ENCODE data around the gene ZBTB21. TPM values are rescaled to one million over a fixed set of nuclear protein-coding genes. Genes with fewer than 3 reads are reported as not detected.
A peak's percentile ranks its signal among the peaks of the same experiment; 100 is the strongest.

Gene ZBTB21
- polyA plus RNA-seq, 3 donors: 4.7 to 7.2 (median 6.3) TPM

GRCh38 chr21:41956926-41957729 lies 53.0 kb downstream of the ZBTB21 start:
- H3K4me1 ChIP-seq (ENCODE audit: control insufficient read depth in 1 of 2, insufficient read depth in 2 of 2, low read length in 2 of 2): peaks cover 14 to 17% of the 10 kb centered on the region in 2 donors
- peaks cover 4% of the 10 kb centered on the region for H4K20me1 ChIP-seq (ENCODE audit: insufficient read depth, low read length)
- intact Hi-C loops (cut with micrococcal nuclease): no loop called here
- Mint-ChIP-seq H3K27ac (peak overlapping the region in 1 of 7 donors; percentile 56), H3K4me3 (no peak overlapping the region), H3K4me1 (peaks cover 22% of the 10 kb centered on the region), H3K36me3 (peaks cover 0 to 3% of the 10 kb centered on the region in 2 donors), H3K9me3 (peaks cover 0 to 2% (median 0%) of the 10 kb centered on the region in 7 donors), H3K27me3 (ENCODE audit: low read depth in 3 of 3) (peaks cover 4 to 20% (median 9%) of the 10 kb centered on the region in 3 donors)
- no peak for TF ChIP-seq CTCF (IDR thresholded peaks at IDR 0.05)
- H3K79me2 ChIP-seq (ENCODE audit: insufficient read depth, low read length): no peaks in the 10 kb centered on the region
- H3K27me3 ChIP-seq (ENCODE audit: control insufficient read depth in 2 of 2, insufficient read depth in 2 of 2, low read length in 2 of 2): peaks cover 0 to 3% of the 10 kb centered on the region in 2 donors
- H3K27ac ChIP-seq (ENCODE audit: low read depth in 1 of 2, low read length in 2 of 2): no peak overlapping the region
- no peak overlapping the region for H3K4me2 ChIP-seq (replicated peaks; ENCODE audit: extremely low read depth, low read length, poor library complexity, severe bottlenecking)
- H3K9ac ChIP-seq (ENCODE audit: insufficient read depth, low read length, poor library complexity, severe bottlenecking): no peak overlapping the region
- H2AFZ ChIP-seq (ENCODE audit: insufficient read depth, low read depth, low read length, poor library complexity, severe bottlenecking): no peak overlapping the region
- DNase-seq: peak in 1 of 3 donors; percentile 18
- 75% methylated on average over 4 of the region's 9 CpGs for WGBS (ENCODE audit: insufficient coverage)
- no peaks in the 10 kb centered on the region for H3K9me3 ChIP-seq (replicated peaks in 1 of 2; ENCODE audit: control insufficient read depth in 1 of 2, insufficient read depth in 1 of 2, low read length in 2 of 2)
- H3K4me3 ChIP-seq (replicated peaks in 1 of 3; ENCODE audit: low read depth in 2 of 3, low read length in 3 of 3): no peak overlapping the region
- H3K36me3 ChIP-seq (replicated peaks in 1 of 2; ENCODE audit: control insufficient read depth in 1 of 2, insufficient read depth in 2 of 2, low read length in 2 of 2): no peaks in the 10 kb centered on the region

GRCh38 chr21:41955516-41955915 lies 54.6 kb downstream of the ZBTB21 start:
- DNase-seq: no peak
- Mint-ChIP-seq H3K27ac (peak overlapping the region in 1 of 7 donors; percentile 12), H3K4me1 (peaks cover 24% of the 10 kb centered on the region), H3K4me3 (no peak overlapping the region), H3K9me3 (peaks cover 0 to 3% (median 0%) of the 10 kb centered on the region in 7 donors), H3K27me3 (ENCODE audit: low read depth in 3 of 3) (peaks cover 4 to 16% (median 8%) of the 10 kb centered on the region in 3 donors), H3K36me3 (peaks cover 0 to 9% of the 10 kb centered on the region in 2 donors)
- Histone ChIP-seq H3K4me3 (replicated peaks in 1 of 3; ENCODE audit: low read depth in 2 of 3, low read length in 3 of 3) (no peak overlapping the region), H3K4me2 (replicated peaks; ENCODE audit: extremely low read depth, low read length, poor library complexity, severe bottlenecking) (no peak overlapping the region), H3K9ac (ENCODE audit: insufficient read depth, low read length, poor library complexity, severe bottlenecking) (no peak overlapping the region), H3K9me3 (replicated peaks in 1 of 2; ENCODE audit: control insufficient read depth in 1 of 2, insufficient read depth in 1 of 2, low read length in 2 of 2) (no peaks in the 10 kb centered on the region), H2AFZ (ENCODE audit: insufficient read depth, low read depth, low read length, poor library complexity, severe bottlenecking) (no peak overlapping the region), H3K27me3 (ENCODE audit: control insufficient read depth in 2 of 2, insufficient read depth in 2 of 2, low read length in 2 of 2) (peaks cover 0 to 3% of the 10 kb centered on the region in 2 donors), H3K79me2 (ENCODE audit: insufficient read depth, low read length) (peaks cover 8% of the 10 kb centered on the region), H3K4me1 (ENCODE audit: control insufficient read depth in 1 of 2, insufficient read depth in 2 of 2, low read length in 2 of 2) (peaks cover 17 to 22% of the 10 kb centered on the region in 2 donors), H3K27ac (ENCODE audit: low read depth in 1 of 2, low read length in 2 of 2) (no peak overlapping the region), H3K36me3 (replicated peaks in 1 of 2; ENCODE audit: control insufficient read depth in 1 of 2, insufficient read depth in 2 of 2, low read length in 2 of 2) (no peaks in the 10 kb centered on the region), H4K20me1 (ENCODE audit: insufficient read depth, low read length) (peaks cover 4% of the 10 kb centered on the region)
- no peak for TF ChIP-seq CTCF (IDR thresholded peaks at IDR 0.05)
- 92% methylated on average over 6 of the region's 10 CpGs for WGBS (ENCODE audit: insufficient coverage)
- intact Hi-C loops (cut with micrococcal nuclease): no loop called here

Data from CD14-positive monocyte (primary cell).